ENCODE measurements around the gene PLXDC2.

Gene PLXDC2

GRCh38 chr10:20132816-20133215 is 316.6 kb downstream of the PLXDC2 start:
- Histone ChIP-seq H3K4me1 (ENCODE audit: insufficient read depth, low read length) (no peaks in the 10 kb centered on the region), H3K9ac (ENCODE audit: low read depth, low read length) (no peak overlapping the region), H3K9me3 (ENCODE audit: control insufficient read depth, insufficient read depth, low read length) (no peaks in the 10 kb centered on the region; the same call in 1 of the 2 replicates), H3K36me3 (ENCODE audit: insufficient read depth, low read length) (no peaks in the 10 kb centered on the region)

GRCh38 chr10:20133669-20134189 is 317.5 kb downstream of the PLXDC2 start:
- H3K4me1 ChIP-seq (ENCODE audit: insufficient read depth, low read length): no peaks in the 10 kb centered on the region
- H3K36me3 ChIP-seq (ENCODE audit: insufficient read depth, low read length): no peaks in the 10 kb centered on the region
- H3K9ac ChIP-seq (ENCODE audit: low read depth, low read length): no peak overlapping the region
- no peaks in the 10 kb centered on the region; the same call in 1 of the 2 replicates for H3K9me3 ChIP-seq (ENCODE audit: control insufficient read depth, insufficient read depth, low read length)

DNA sequence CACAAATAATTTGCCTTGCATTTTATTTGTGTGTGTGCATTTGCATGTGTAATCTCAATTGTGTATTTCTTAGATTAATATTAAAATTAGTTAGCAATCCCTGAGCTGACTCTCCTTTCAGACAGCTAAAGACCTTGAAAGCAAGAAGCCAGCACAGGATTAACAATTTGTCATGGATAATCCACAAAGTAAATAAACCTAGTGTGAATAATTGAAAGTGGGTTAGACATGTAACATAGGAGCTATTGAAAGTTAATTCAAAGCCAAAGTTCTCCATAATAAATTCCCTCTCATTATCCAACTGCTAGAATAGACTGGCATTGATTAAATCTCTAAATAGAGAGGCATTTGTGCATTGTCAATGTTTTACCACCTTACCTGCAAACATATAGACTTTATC is 326.1 kb downstream of the PLXDC2 start:
- H3K36me3 ChIP-seq (ENCODE audit: insufficient read depth, low read length): no peaks in the 10 kb centered on the region
- H3K4me1 ChIP-seq (ENCODE audit: insufficient read depth, low read length): no peaks in the 10 kb centered on the region
- no peak overlapping the region for H3K9ac ChIP-seq (ENCODE audit: low read depth, low read length)
- no peaks in the 10 kb centered on the region for H3K9me3 ChIP-seq (ENCODE audit: control insufficient read depth, insufficient read depth, low read length)

- Histone ChIP-seq H3K9me3 (ENCODE audit: control insufficient read depth, insufficient read depth, low read length) (no peaks in the 10 kb centered on the region), H3K4me1 (ENCODE audit: insufficient read depth, low read length) (no peaks in the 10 kb centered on the region), H3K36me3 (ENCODE audit: insufficient read depth, low read length) (no peaks in the 10 kb centered on the region), H3K9ac (ENCODE audit: low read depth, low read length) (no peak overlapping the region)
These were observed 328.0 kb downstream of the PLXDC2 start for GRCh38 chr10:20144268-20144667.

- Histone ChIP-seq H3K9me3 (ENCODE audit: control insufficient read depth, insufficient read depth, low read length) (no peaks in the 10 kb centered on the region), H3K4me1 (ENCODE audit: insufficient read depth, low read length) (no peaks in the 10 kb centered on the region; the same call in 1 of the 2 replicates), H3K36me3 (ENCODE audit: insufficient read depth, low read length) (no peaks in the 10 kb centered on the region), H3K9ac (ENCODE audit: low read depth, low read length) (no peak overlapping the region)
These were observed 329.8 kb downstream of the PLXDC2 start for GRCh38 chr10:20146004-20146403.

GRCh38 chr10:20147684-20148083 is 331.5 kb downstream of the PLXDC2 start:
- Histone ChIP-seq H3K36me3 (ENCODE audit: insufficient read depth, low read length) (no peaks in the 10 kb centered on the region), H3K9ac (ENCODE audit: low read depth, low read length) (no peak overlapping the region), H3K9me3 (ENCODE audit: control insufficient read depth, insufficient read depth, low read length) (no peaks in the 10 kb centered on the region), H3K4me1 (ENCODE audit: insufficient read depth, low read length) (no peaks in the 10 kb centered on the region; the same call in 1 of the 2 replicates)

DNA sequence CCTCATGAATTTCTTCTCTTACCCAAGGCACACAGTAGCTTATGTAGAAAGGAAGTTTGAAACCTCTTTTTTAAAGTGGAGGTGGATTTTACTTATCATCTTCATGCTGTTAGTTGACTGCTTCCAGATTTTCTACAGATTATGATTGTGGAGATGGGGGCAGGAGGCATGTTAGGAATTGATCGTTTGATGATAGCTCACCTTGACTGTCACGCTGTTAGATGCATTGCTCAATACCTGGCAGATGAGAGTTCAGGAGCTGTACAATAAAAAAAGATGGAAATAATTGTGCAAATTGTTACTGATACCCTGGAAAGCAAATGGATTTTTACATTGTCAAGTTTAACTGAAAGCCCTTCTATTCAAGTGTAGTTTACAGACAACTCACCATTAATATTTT is 340.3 kb downstream of the PLXDC2 start:
- no peaks in the 10 kb centered on the region for H3K36me3 ChIP-seq (ENCODE audit: insufficient read depth, low read length)
- H3K9me3 ChIP-seq (ENCODE audit: control insufficient read depth, insufficient read depth, low read length): no peaks in the 10 kb centered on the region
- H3K4me1 ChIP-seq (ENCODE audit: insufficient read depth, low read length): peaks cover 3% of the 10 kb centered on the region; the same call in 1 of the 2 replicates
- no peak overlapping the region for H3K9ac ChIP-seq (ENCODE audit: low read depth, low read length)

DNA sequence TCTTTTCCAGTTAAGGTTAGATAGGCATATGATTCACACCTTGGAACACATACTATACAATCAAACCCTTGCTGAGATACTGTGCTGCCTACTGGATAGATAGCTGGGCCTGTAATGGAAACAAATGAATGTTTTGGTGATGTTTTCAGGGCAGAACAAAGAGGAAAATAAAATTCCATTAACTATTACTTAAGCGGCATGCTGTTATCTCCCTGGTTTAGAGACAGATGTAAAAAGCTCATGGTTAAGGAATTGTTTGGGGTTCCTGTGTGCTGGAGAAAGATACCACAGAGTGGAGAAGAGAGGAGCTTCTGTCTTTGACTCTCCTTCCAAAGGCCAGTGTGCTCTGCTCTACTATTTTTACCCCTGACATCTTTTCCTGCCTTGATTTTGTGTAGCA is 341.1 kb downstream of the PLXDC2 start:
- peaks cover 3% of the 10 kb centered on the region; the same call in 1 of the 2 replicates for H3K4me1 ChIP-seq (ENCODE audit: insufficient read depth, low read length)
- no peak overlapping the region for H3K9ac ChIP-seq (ENCODE audit: low read depth, low read length)
- no peaks in the 10 kb centered on the region for H3K9me3 ChIP-seq (ENCODE audit: control insufficient read depth, insufficient read depth, low read length)
- H3K36me3 ChIP-seq (ENCODE audit: insufficient read depth, low read length): no peaks in the 10 kb centered on the region

GRCh38 chr10:20158086-20158485 is 341.9 kb downstream of the PLXDC2 start:
- H3K36me3 ChIP-seq (ENCODE audit: insufficient read depth, low read length): no peaks in the 10 kb centered on the region
- no peak overlapping the region for H3K9ac ChIP-seq (ENCODE audit: low read depth, low read length)
- H3K4me1 ChIP-seq (ENCODE audit: insufficient read depth, low read length): peaks cover 3% of the 10 kb centered on the region; the same call in 1 of the 2 replicates
- H3K9me3 ChIP-seq (ENCODE audit: control insufficient read depth, insufficient read depth, low read length): no peaks in the 10 kb centered on the region

DNA sequence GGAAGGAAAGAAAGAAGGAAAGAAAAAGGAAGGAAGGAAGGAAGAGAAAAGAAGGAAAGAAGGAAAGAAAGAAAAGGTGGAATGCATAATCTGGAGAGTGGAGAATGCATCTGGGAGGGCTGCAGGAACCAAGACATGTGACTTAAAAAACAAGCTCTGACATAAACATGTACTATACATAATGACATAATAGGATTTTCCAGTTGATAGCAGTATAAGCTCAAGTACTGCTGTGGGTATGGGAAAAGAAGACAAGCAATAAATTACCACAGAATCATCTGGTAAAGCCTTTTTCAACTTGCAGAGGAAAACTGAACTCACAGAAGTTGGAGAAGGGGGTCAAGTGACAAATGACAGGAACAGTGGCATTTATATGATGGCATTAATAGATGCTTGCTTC is 345.9 kb downstream of the PLXDC2 start:
- Histone ChIP-seq H3K36me3 (ENCODE audit: insufficient read depth, low read length) (no peaks in the 10 kb centered on the region), H3K4me1 (ENCODE audit: insufficient read depth, low read length) (peaks cover 3% of the 10 kb centered on the region; the same call in 1 of the 2 replicates), H3K9ac (ENCODE audit: low read depth, low read length) (no peak overlapping the region), H3K9me3 (ENCODE audit: control insufficient read depth, insufficient read depth, low read length) (no peaks in the 10 kb centered on the region)

DNA sequence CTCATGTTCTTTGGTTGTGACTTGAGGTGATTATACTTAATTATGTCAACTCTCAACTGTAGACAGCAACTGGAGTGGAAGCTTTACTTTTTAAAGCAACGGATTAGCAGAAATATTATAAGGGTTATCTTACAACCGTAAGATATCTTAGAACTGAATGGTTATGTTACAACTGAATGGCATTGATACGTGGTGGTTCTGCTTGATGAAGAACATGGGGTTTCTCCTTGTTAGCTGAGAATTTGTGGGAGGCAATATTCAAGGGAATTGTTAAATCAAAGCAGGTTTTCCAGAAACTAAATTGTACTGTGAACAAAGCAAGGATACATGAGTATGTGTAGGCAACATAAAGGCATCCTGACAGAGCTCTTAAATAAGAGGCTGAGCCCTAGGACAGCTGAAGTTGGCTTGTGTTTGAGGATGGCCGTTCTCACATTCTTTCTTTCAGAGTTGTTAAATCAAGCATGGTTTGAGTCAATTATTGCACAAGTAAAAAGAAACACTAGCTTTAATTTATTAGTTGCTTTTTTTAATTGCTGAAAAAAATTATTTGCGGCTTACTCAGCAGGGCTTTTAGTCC is 350.0 kb downstream of the PLXDC2 start:
- Histone ChIP-seq H3K9ac (ENCODE audit: low read depth, low read length) (no peak overlapping the region), H3K4me1 (ENCODE audit: insufficient read depth, low read length) (no peaks in the 10 kb centered on the region), H3K9me3 (ENCODE audit: control insufficient read depth, insufficient read depth, low read length) (no peaks in the 10 kb centered on the region), H3K36me3 (ENCODE audit: insufficient read depth, low read length) (no peaks in the 10 kb centered on the region)

DNA sequence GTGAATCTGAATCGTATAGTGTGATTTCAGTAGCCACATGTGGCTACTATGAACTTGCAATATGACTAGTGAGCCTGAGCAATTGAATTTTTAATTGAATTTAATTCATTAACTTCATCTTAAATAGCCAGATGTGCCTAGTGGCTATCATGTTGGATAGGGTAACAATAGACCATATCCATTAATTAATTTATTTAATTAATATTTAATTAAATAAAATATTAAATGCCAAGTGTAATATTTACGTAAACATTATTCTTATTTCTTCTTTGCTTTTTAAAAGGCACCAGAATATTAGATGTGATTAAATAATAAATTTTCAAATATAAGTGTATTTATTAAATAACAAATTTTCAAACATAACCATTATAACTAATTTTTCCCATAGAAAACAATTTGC is 354.4 kb downstream of the PLXDC2 start:
- Histone ChIP-seq H3K4me1 (ENCODE audit: insufficient read depth, low read length) (0 out of 2 replicates have a peak, but pooled peaks cover 3% of the 10 kb centered on the region), H3K9me3 (ENCODE audit: control insufficient read depth, insufficient read depth, low read length) (no peaks in the 10 kb centered on the region), H3K9ac (ENCODE audit: low read depth, low read length) (no peak overlapping the region), H3K36me3 (ENCODE audit: insufficient read depth, low read length) (no peaks in the 10 kb centered on the region)

GRCh38 chr10:20173046-20173445 is 356.8 kb downstream of the PLXDC2 start:
- Histone ChIP-seq H3K36me3 (ENCODE audit: insufficient read depth, low read length) (no peaks in the 10 kb centered on the region), H3K4me1 (ENCODE audit: insufficient read depth, low read length) (0 out of 2 replicates have a peak, but pooled peaks cover 3% of the 10 kb centered on the region), H3K9ac (ENCODE audit: low read depth, low read length) (no peak overlapping the region), H3K9me3 (ENCODE audit: control insufficient read depth, insufficient read depth, low read length) (no peaks in the 10 kb centered on the region)

GRCh38 chr10:20175719-20176118 is 359.5 kb downstream of the PLXDC2 start:
- no peaks in the 10 kb centered on the region for H3K36me3 ChIP-seq (ENCODE audit: insufficient read depth, low read length)
- H3K4me1 ChIP-seq (ENCODE audit: insufficient read depth, low read length): 0 out of 2 replicates have a peak, but pooled peaks cover 3% of the 10 kb centered on the region
- no peaks in the 10 kb centered on the region for H3K9me3 ChIP-seq (ENCODE audit: control insufficient read depth, insufficient read depth, low read length)
- H3K9ac ChIP-seq (ENCODE audit: low read depth, low read length): no peak overlapping the region

DNA sequence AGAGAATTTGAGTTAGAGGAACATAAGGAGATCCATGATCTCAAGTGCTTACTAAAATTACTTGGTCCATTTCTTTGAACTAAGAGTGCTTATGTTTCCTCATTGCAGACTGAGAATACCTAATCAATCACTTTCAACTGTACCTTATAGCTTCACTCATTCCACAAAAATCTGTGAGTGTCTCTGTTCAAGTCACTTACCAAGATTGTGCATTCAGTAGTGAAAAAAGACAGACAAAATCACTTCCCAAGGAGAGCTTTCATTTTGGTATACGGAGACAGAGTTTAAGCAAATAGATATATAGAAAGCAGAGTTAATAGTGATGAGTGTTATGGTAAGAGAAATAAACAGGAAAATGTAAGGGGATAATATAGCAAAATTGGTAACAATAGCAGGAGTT is 364.5 kb downstream of the PLXDC2 start:
- Histone ChIP-seq H3K9me3 (ENCODE audit: control insufficient read depth, insufficient read depth, low read length) (no peaks in the 10 kb centered on the region), H3K36me3 (ENCODE audit: insufficient read depth, low read length) (no peaks in the 10 kb centered on the region), H3K9ac (ENCODE audit: low read depth, low read length) (no peak overlapping the region), H3K4me1 (ENCODE audit: insufficient read depth, low read length) (0 out of 2 replicates have a peak, but pooled peaks cover 5% of the 10 kb centered on the region)

Measured in ES-I3 (cell line).